Measurements from ENCODE around the gene INPP1.

Gene INPP1

DNA sequence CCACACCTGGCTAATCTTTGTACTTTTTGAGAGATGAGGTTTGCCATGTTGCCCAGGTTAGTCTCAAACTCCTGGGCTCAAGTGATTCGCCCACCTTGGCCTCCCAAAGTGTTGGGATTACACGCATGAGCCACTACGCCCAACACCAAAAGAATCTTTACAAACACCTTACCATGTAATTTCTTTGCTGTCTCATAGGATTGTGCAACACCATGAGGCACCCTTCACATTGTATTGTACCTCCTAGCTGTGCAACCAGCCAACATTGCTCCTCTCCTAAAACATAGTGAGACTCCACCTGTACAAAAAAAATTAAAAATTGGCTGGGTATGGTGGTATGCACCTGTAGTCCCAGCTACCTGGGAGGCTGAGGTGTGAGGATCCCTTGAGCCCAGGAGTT lies 61.7 kb downstream of the INPP1 start:
- no peak for DNase-seq (ENCODE audit: low spot score)
- in situ Hi-C loops (cut with MboI; ENCODE audit: low pct_unique_long_range_greater_than_20kb, low sequenced_read_pairs, unreplicated experiment), result no loop called here
- TF ChIP-seq, protein P1, sequence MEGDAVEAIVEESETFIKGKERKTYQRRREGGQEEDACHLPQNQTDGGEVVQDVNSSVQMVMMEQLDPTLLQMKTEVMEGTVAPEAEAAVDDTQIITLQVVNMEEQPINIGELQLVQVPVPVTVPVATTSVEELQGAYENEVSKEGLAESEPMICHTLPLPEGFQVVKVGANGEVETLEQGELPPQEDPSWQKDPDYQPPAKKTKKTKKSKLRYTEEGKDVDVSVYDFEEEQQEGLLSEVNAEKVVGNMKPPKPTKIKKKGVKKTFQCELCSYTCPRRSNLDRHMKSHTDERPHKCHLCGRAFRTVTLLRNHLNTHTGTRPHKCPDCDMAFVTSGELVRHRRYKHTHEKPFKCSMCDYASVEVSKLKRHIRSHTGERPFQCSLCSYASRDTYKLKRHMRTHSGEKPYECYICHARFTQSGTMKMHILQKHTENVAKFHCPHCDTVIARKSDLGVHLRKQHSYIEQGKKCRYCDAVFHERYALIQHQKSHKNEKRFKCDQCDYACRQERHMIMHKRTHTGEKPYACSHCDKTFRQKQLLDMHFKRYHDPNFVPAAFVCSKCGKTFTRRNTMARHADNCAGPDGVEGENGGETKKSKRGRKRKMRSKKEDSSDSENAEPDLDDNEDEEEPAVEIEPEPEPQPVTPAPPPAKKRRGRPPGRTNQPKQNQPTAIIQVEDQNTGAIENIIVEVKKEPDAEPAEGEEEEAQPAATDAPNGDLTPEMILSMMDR (IDR thresholded peaks at IDR 0.05; ENCODE audit: extremely low read depth, insufficient read depth, missing control alignments), result no peak

DNA sequence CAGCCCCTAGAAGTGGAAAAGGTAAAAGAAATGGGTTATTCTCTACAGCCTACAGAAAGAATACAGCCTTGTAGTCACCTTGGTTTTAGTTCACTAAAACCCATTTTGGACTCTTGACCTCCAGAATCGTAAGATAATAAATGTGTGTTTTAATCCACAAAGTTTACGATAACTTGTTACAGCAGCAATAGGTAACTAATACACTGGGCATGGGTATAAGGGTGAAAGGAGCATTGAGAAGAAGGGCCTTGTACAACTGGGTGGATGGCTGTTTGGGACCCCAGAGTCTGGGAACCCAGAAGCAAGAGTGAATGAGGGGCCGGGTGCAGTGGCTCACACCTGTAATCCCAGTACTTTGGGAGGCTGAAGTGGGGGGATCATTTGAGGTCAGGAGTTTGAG lies 62.6 kb downstream of the INPP1 start:
- TF ChIP-seq, protein P1 (IDR thresholded peaks at IDR 0.05; ENCODE audit: extremely low read depth, insufficient read depth, missing control alignments), result no peak
- DNase-seq (ENCODE audit: low spot score), result no peak
- in situ Hi-C loops (cut with MboI; ENCODE audit: low pct_unique_long_range_greater_than_20kb, low sequenced_read_pairs, unreplicated experiment), result no loop called here

DNA sequence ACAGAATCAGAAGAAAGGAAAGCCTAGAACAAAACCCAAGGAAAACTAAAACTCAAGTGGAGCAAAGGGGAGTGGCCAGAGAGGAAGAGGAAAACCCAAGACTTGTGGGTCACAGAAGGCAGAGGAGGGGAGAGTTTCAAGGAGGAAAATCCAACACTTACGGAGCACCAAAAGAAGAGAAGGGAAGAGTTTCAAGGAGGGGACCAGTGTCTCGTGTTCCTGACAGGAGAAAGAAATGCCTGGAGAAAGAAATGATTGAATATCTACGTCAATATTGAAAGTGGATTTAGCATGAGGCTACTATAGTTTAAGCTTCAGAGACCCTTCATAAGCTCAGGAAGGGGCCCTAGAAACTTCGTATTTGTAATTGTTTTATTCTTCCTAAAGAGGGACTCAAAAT lies 63.4 kb downstream of the INPP1 start:
- TF ChIP-seq, protein P1 (IDR thresholded peaks at IDR 0.05; ENCODE audit: extremely low read depth, insufficient read depth, missing control alignments), result no peak
- DNase-seq (ENCODE audit: low spot score), result no peak
- in situ Hi-C loops (cut with MboI; ENCODE audit: low pct_unique_long_range_greater_than_20kb, low sequenced_read_pairs, unreplicated experiment), result no loop called here

DNA sequence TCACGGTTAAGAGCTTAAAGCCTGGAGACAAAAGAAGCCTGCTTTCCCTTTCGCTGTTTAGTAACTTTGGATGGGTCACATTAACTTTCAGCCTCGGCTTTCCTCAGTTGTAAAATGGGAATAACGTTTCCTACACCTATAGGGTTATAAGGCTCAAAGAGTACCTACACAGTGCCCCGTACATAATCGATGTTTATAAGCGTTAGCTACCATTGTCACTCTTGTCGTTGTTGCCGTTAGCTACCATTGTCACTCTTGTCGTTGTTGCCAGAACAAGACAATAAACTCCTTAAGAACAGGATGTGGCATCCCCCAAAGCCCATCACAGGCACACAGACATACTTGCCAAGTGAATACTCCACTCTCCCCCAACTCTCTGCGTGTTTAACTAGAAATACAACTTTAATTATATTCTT lies 63.9 kb downstream of the INPP1 start:
- DNase-seq (ENCODE audit: low spot score), result no peak
- TF ChIP-seq, protein P1 (IDR thresholded peaks at IDR 0.05; ENCODE audit: extremely low read depth, insufficient read depth, missing control alignments), result no peak
- in situ Hi-C loops (cut with MboI; ENCODE audit: low pct_unique_long_range_greater_than_20kb, low sequenced_read_pairs, unreplicated experiment), result no loop called here

DNA sequence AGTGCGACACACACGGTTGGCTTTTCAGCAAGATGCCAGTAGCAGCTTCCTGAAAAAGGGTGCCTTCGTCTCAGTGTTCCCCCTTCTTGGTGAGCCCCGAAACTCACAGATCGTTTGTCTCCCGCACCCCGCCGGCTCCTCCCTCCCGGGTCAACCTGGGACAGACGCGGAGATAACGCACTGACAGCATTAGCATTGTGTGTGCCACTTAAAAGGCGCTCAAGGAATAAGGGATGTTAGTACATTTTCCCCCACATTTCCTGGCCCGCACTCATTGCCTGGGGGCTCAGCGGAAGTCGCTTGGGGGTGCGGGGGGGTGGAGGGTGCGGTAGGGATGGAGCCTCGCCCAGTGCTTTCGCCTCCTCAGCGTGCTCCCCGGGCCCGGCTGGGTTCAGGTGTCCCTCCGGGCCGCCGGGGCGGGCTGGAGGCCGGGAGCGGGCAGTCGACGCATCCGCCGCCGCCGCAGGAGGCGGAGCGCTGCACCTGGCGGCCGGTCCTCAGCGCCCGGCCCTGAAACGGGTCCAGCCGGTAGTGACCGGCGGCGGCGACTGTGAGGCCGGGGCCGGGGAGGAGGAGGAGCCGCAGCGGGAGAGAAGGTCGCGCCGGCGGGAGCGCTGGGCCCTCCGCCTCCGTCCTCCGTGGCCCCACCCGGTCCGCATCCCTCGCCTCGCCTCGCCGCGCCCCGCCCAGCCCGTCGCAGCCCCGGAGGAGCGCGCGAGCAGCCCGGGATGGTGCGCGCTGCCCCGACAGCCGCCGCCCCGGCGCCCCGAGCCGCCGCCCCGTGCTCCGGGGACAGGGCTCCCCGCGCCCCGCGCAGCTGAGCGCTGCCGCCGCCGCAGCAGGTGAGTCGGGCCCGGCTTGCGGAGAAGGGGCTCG lies 64.5 kb downstream of the INPP1 start, which contains the start of gene MFSD6:
MFSD6 (plus strand) TSS at position 694 of the 876 bp plus-strand sequence. CDS start 27,675 bp downstream, outside the sequence.
- TF ChIP-seq, protein P1 (IDR thresholded peaks at IDR 0.05; ENCODE audit: extremely low read depth, insufficient read depth, missing control alignments), result no peak
- peak; percentile 81 for DNase-seq (ENCODE audit: low spot score)
- in situ Hi-C loops (cut with MboI; ENCODE audit: low pct_unique_long_range_greater_than_20kb, low sequenced_read_pairs, unreplicated experiment), result no loop called here

DNA sequence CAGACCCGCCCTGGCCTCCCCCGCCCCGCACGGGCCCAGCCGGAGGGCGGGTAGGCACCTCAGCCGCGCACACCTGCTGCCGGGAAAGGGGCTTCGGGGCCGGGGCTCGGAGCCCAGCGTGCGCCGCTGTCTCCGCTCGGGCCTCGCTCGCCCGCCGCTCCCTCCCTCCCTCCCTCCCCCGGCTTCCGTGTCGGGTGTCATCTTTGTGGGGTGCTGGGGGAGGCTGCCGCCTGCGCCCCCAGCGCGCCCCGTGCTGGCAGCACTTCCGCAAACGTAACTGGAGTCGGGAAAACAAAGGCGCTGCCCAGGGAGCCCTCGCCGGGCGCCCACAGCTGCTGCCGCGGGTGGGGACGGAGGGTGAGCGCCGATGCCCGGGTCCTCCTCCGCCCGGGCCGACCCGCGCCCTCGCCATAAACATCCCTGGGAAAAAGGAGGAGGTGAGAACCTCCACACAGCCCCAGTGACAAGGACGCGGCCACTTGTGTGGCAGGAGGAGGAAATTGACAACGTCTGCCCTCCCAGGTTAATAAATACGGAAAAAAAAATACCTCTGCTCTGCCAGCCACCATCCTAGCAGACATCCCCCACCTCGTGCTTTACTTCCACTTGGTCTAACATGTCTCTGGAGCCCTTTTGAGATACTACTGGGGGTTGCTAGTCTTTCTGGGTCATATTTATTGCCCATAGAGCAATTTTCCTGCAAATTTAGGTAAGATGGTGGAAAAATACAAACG lies 65.3 kb downstream of the INPP1 start:
- in situ Hi-C loops (cut with MboI; ENCODE audit: low pct_unique_long_range_greater_than_20kb, low sequenced_read_pairs, unreplicated experiment), result no loop called here

More for the DNA sequence above, 65.3 kb downstream of the INPP1 start:
- DNase-seq (ENCODE audit: low spot score), result peak; percentile 82
- TF ChIP-seq, protein P1 (IDR thresholded peaks at IDR 0.05; ENCODE audit: extremely low read depth, insufficient read depth, missing control alignments), result no peak
